ENCODE data around the gene SLC5A3.

Gene SLC5A3

DNA sequence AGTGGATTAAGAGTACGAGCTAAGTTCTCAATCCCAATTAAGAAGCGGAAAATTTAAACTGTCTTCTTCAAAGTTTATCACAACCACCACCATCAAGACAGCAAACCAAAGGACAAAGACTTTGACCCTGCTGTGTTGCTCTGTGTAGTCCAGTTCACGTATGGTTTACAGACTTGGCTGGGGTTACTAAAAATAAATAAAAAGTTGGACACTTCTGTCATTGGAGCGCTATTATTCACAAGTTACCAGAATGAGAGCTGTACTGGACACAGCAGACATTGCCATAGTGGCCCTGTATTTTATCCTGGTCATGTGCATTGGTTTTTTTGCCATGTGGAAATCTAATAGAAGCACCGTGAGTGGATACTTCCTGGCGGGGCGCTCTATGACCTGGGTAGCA, 21.6 kb downstream of the SLC5A3 start:
- Histone ChIP-seq H3K27ac (ENCODE audit: low read length) (no peak overlapping the region), H3K9ac (ENCODE audit: low read depth, low read length) (no peak overlapping the region), H3K79me2 (ENCODE audit: insufficient read depth, low read length) (peaks cover 98% of the 10 kb centered on the region), H2AFZ (ENCODE audit: low read depth, low read length) (no peak overlapping the region), H3K4me3 (ENCODE audit: low read depth in 1 of 2, low read length in 2 of 2) (no peak overlapping the region), H3K9me3 (ENCODE audit: insufficient read depth, low read length, severe bottlenecking) (no peaks in the 10 kb centered on the region), H4K20me1 (ENCODE audit: insufficient read depth, low read length) (peaks cover 49% of the 10 kb centered on the region), H3K27me3 (ENCODE audit: insufficient read depth, low read length, poor library complexity) (no peaks in the 10 kb centered on the region), H3K4me2 (ENCODE audit: insufficient read depth, low read length) (no peak overlapping the region), H3K36me3 (ENCODE audit: insufficient read depth, low read length) (peaks cover 74% of the 10 kb centered on the region), H3K4me1 (ENCODE audit: insufficient read depth, low read length) (peaks cover 2% of the 10 kb centered on the region; the same call in 1 of the 2 replicates)
- DNase-seq, result no peak
- ATAC-seq (ENCODE audit: insufficient read depth, low read depth), result no peak
- TF ChIP-seq EZH2 (IDR thresholded peaks at IDR 0.05; ENCODE audit: borderline replicate concordance, low read depth, low read length, severe bottlenecking) (no peak), CTCF (IDR thresholded peaks at IDR 0.05; ENCODE audit: borderline replicate concordance, extremely low read depth, low read length, poor library complexity, severe bottlenecking) (no peak)

DNA sequence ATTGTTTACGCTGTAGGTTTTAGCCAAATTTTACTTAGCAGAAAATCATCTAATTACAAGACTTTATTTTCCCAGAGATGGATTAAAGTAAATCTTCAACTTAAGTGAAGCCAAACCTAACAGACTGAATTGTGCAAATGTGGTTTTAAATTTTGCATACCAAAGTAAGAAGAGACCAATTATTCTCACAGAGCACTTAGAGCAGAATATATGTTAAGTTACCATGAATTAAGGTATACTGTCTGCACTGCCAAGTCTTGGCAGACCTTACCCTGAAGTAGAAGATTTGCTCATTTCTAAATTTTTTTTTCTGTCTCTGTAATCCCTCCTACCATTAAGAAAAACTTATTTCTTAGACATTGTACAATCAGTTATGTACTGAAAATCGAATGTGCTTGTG, 24.1 kb downstream of the SLC5A3 start:
- DNase-seq (no peak), ATAC-seq (ENCODE audit: insufficient read depth, low read depth) (no peak)
- H3K79me2 ChIP-seq (ENCODE audit: insufficient read depth, low read length), result peaks cover 100% of the 10 kb centered on the region
- H3K4me2 ChIP-seq (ENCODE audit: insufficient read depth, low read length), result no peak overlapping the region
- H2AFZ ChIP-seq (ENCODE audit: low read depth, low read length), result no peak overlapping the region
- no peak overlapping the region for H3K9ac ChIP-seq (ENCODE audit: low read depth, low read length)
- peaks cover 50% of the 10 kb centered on the region for H4K20me1 ChIP-seq (ENCODE audit: insufficient read depth, low read length)
- peaks cover 78% of the 10 kb centered on the region for H3K36me3 ChIP-seq (ENCODE audit: insufficient read depth, low read length)
- H3K9me3 ChIP-seq (ENCODE audit: insufficient read depth, low read length, severe bottlenecking), result no peaks in the 10 kb centered on the region
- no peak overlapping the region for H3K4me3 ChIP-seq (ENCODE audit: low read depth in 1 of 2, low read length in 2 of 2)
- TF ChIP-seq EZH2 (IDR thresholded peaks at IDR 0.05; ENCODE audit: borderline replicate concordance, low read depth, low read length, severe bottlenecking), result no peak
- no peak for TF ChIP-seq CTCF (IDR thresholded peaks at IDR 0.05; ENCODE audit: borderline replicate concordance, extremely low read depth, low read length, poor library complexity, severe bottlenecking)
- no peaks in the 10 kb centered on the region for H3K27me3 ChIP-seq (ENCODE audit: insufficient read depth, low read length, poor library complexity)
- H3K4me1 ChIP-seq (ENCODE audit: insufficient read depth, low read length), result no peaks in the 10 kb centered on the region
- no peak overlapping the region for H3K27ac ChIP-seq (ENCODE audit: low read length)

DNA sequence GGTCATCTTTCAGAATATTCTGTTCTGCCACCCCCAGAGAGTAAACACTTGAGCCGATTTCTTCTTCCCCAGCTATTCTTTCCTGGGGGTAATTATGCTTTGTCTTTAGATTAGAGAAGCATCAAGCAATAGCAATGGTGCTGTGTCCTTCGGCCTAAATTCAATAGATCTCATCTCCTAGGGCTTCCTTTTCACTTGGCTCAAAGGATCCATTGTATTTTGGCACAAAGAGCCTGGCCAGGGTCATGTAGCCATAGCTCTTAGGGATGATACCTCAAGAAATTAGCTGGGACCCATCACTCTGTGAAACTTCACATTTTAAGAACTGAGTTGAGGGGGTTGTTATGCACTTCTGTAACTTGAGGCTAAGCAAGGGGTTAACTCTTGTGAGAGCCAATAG, 27.0 kb downstream of the SLC5A3 start:
- no peak overlapping the region for H3K9ac ChIP-seq (ENCODE audit: low read depth, low read length)
- H3K27me3 ChIP-seq (ENCODE audit: insufficient read depth, low read length, poor library complexity), result no peaks in the 10 kb centered on the region
- H3K79me2 ChIP-seq (ENCODE audit: insufficient read depth, low read length), result peaks cover 100% of the 10 kb centered on the region
- ATAC-seq (ENCODE audit: insufficient read depth, low read depth), result no peak
- peaks cover 70% of the 10 kb centered on the region for H3K36me3 ChIP-seq (ENCODE audit: insufficient read depth, low read length)
- TF ChIP-seq CTCF (IDR thresholded peaks at IDR 0.05; ENCODE audit: borderline replicate concordance, extremely low read depth, low read length, poor library complexity, severe bottlenecking) (no peak), EZH2 (IDR thresholded peaks at IDR 0.05; ENCODE audit: borderline replicate concordance, low read depth, low read length, severe bottlenecking) (no peak)
- no peaks in the 10 kb centered on the region for H3K9me3 ChIP-seq (ENCODE audit: insufficient read depth, low read length, severe bottlenecking)
- H2AFZ ChIP-seq (ENCODE audit: low read depth, low read length), result no peak overlapping the region
- no peak overlapping the region for H3K27ac ChIP-seq (ENCODE audit: low read length)
- no peaks in the 10 kb centered on the region for H3K4me1 ChIP-seq (ENCODE audit: insufficient read depth, low read length)
- no peak overlapping the region for H3K4me2 ChIP-seq (ENCODE audit: insufficient read depth, low read length)
- peaks cover 47% of the 10 kb centered on the region for H4K20me1 ChIP-seq (ENCODE audit: insufficient read depth, low read length)
- no peak overlapping the region for H3K4me3 ChIP-seq (ENCODE audit: low read depth in 1 of 2, low read length in 2 of 2)
- no peak for DNase-seq

DNA sequence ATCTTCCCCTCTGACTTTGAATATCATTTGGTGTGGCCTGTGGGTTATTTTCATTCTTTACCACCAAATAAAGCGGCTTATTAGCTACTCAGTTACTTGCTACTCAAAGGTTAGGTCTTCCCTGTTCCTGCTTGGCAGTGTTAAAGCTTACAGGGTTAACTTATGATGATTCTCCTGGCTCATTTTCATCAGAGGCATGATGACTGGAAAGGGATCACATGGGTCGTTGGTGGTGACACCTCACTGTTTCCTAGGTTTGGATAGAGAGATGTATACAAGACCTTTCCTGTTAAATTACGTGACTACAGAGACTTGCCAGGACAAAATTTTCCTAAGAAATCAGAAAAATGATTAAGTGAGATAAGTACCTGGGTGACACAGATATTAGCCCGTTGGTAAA, 27.4 kb downstream of the SLC5A3 start:
- Histone ChIP-seq H3K79me2 (ENCODE audit: insufficient read depth, low read length) (peaks cover 100% of the 10 kb centered on the region), H3K9ac (ENCODE audit: low read depth, low read length) (no peak overlapping the region), H3K4me3 (ENCODE audit: low read depth in 1 of 2, low read length in 2 of 2) (no peak overlapping the region), H2AFZ (ENCODE audit: low read depth, low read length) (no peak overlapping the region), H3K9me3 (ENCODE audit: insufficient read depth, low read length, severe bottlenecking) (no peaks in the 10 kb centered on the region), H3K4me2 (ENCODE audit: insufficient read depth, low read length) (no peak overlapping the region), H3K27me3 (ENCODE audit: insufficient read depth, low read length, poor library complexity) (no peaks in the 10 kb centered on the region), H3K36me3 (ENCODE audit: insufficient read depth, low read length) (peaks cover 66% of the 10 kb centered on the region), H3K4me1 (ENCODE audit: insufficient read depth, low read length) (no peaks in the 10 kb centered on the region), H4K20me1 (ENCODE audit: insufficient read depth, low read length) (peaks cover 42% of the 10 kb centered on the region), H3K27ac (ENCODE audit: low read length) (no peak overlapping the region)
- ATAC-seq (ENCODE audit: insufficient read depth, low read depth), result no peak
- DNase-seq, result no peak
- TF ChIP-seq CTCF (IDR thresholded peaks at IDR 0.05; ENCODE audit: borderline replicate concordance, extremely low read depth, low read length, poor library complexity, severe bottlenecking) (no peak), EZH2 (IDR thresholded peaks at IDR 0.05; ENCODE audit: borderline replicate concordance, low read depth, low read length, severe bottlenecking) (no peak)

Data from DND-41 (cell line).